NCI-H524 (cell line): Measurements from ENCODE around the gene OPN5.

Experiments used
- DNase-seq, 2 experiments: peaks; one replicate each; lab custom pipeline; 2025; lab: John Stamatoyannopoulos, UW

The OPN5 gene

GRCh38 chr6:47788498-47788884 is 6.7 kb downstream of the OPN5 start:
- DNase-seq, result no peak

GRCh38 chr6:47789553-47789952 is 7.7 kb downstream of the OPN5 start:
- no peak for DNase-seq

GRCh38 chr6:47792216-47792733 is 10.4 kb downstream of the OPN5 start:
- no peak for DNase-seq

- DNase-seq, result no peak
These were observed 12.8 kb downstream of the OPN5 start for GRCh38 chr6:47794577-47795135.

GRCh38 chr6:47801984-47802383 is 20.2 kb downstream of the OPN5 start:
- no peak for DNase-seq

- no peak for DNase-seq
These were observed 23.0 kb downstream of the OPN5 start for GRCh38 chr6:47804821-47805220.

GRCh38 chr6:47809873-47810272 is 28.0 kb downstream of the OPN5 start:
- DNase-seq, result no peak

GRCh38 chr6:47810885-47811284 is 29.1 kb downstream of the OPN5 start:
- no peak for DNase-seq

GRCh38 chr6:47811443-47811842 is 29.6 kb downstream of the OPN5 start:
- DNase-seq, result no peak

GRCh38 chr6:47817749-47818148 is 35.9 kb downstream of the OPN5 start:
- no peak for DNase-seq

GRCh38 chr6:47819461-47819860 is 37.6 kb downstream of the OPN5 start:
- DNase-seq, result no peak

- no peak for DNase-seq
These were observed 41.2 kb downstream of the OPN5 start for GRCh38 chr6:47822856-47823554.

GRCh38 chr6:47832386-47833100 is 50.7 kb downstream of the OPN5 start:
- DNase-seq, result no peak

GRCh38 chr6:47834196-47834595 is 52.4 kb downstream of the OPN5 start:
- DNase-seq, result no peak

GRCh38 chr6:47836046-47836445 is 54.2 kb downstream of the OPN5 start:
- no peak for DNase-seq

GRCh38 chr6:47836639-47837038 is 54.8 kb downstream of the OPN5 start:
- DNase-seq, result no peak

GRCh38 chr6:47839645-47840044 is 57.8 kb downstream of the OPN5 start:
- DNase-seq, result no peak

- no peak for DNase-seq
These were observed 63.0 kb downstream of the OPN5 start for GRCh38 chr6:47844881-47845280.

GRCh38 chr6:47846752-47847151 is 64.9 kb downstream of the OPN5 start:
- no peak for DNase-seq

- no peak for DNase-seq
These were observed 69.3 kb downstream of the OPN5 start for GRCh38 chr6:47851091-47851490.

GRCh38 chr6:47852727-47853126 is 70.9 kb downstream of the OPN5 start:
- no peak for DNase-seq

GRCh38 chr6:47853766-47854165 is 71.9 kb downstream of the OPN5 start:
- no peak for DNase-seq

- DNase-seq, result no peak
These were observed 73.1 kb downstream of the OPN5 start for GRCh38 chr6:47854971-47855370.
